HG03442 (cell line): ENCODE measurements around the gene SAMD4A.

Experiments
- ATAC-seq: cut with Tn5 transposase; IDR thresholded peaks from one replicate; pipeline ENCODE4 v1.9.1; 2021; ENCODE audit warnings: mild to moderate bottlenecking, moderate library complexity; ENCODE audit not compliant: unreplicated experiment

SAMD4A gene

DNA sequence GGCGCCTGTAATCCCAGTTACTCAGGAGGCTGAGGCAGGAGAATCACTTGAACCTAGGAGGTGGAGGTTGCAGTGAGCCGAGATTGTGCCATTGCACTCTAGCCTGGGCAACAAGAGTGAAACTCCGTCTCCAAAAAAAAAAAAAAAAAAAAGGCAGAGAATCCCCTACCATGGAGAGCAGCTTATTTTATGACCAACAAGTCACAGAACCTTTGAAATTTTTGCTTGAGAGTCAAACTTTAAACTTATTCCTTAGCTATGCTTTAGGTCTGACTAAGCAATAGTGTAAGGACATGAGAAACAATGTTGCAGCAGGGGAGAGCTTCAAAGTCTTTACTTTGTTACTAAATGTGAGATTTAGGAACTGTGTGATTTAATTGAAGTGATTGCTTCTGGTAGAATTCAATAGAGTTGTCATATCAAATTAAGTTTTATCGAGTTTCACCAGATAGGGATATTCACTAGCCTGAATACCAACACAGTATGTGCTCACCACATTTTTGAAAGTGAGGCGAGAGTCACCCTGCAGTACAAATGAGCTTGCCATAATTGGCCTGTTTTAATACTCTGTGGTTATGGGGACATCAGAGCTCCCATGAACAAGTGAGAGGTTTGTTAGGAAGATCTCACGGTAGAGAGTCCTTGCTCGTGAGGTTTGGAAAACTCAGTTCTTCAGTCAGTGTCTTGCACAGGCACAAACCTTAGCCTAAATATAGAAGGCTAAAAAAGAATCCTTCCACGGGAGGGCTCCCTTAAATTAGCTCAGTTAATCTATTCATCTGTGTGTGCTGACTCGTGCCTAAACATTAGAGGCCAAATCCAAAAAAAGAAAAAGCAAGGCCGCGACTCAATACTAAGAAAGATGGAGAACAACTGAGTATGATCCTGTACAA lies 108.6 kb downstream of the SAMD4A start:
- ATAC-seq = no peak

DNA sequence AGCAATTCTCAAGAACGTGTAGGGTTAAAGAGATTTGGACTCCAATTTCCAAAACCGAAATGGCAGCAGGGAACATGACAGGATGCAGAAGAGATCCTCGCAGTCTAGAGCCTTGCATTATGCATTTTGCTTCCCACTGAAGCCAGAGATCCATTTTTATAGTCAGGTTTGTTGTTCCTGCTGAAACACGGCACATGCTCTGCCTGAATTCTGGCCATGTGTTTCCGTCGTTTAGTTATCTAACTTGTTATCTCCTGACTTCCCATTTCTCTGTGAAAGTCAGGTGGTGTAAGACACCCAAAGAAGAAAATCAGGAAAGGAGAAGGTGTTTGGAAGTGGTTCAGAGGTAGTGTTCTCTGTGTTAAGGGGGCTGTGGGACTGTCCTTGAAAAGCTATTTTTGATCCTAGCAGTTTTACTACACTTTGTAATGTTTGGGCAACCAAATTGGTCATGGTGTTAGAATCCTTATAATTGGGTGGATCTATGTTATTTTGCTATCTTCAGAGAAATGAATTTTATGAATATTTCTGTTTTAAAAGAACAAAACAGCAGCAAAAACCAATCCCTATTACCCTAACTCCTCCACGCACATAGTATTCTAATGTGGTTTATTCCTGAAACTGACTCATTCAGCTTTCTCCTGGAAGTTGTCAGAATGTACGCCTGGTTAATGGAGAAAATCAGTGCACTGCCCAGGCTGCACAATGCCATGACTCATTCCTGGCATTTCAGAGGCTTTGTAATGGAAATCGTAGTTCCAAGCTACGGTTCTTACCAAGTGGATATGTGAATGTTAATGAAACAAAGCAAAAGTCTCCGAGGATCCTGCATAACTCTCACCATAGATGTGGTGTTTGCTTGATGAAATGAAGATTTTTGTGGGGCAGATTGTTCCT lies 110.1 kb downstream of the SAMD4A start:
- ATAC-seq = no peak

DNA sequence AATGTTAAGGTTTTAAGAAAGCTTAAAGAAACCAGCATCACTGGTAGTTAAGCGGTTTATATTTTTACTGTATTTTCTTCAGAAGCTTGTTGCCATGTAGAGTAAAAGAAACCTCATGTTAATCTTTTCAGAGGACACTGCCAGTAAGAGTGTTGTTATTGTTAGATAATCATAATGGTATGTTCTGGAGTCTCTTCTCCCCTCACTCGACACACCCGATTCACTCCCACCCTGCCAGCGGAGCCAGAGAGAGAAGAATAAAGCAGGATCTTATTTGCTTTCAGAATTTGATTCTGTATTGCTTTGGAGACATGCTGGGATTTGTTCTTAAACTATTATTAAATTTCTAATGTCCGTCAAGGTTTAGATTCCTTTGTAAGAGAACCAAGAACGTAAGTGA lies 113.7 kb downstream of the SAMD4A start:
- ATAC-seq = no peak

DNA sequence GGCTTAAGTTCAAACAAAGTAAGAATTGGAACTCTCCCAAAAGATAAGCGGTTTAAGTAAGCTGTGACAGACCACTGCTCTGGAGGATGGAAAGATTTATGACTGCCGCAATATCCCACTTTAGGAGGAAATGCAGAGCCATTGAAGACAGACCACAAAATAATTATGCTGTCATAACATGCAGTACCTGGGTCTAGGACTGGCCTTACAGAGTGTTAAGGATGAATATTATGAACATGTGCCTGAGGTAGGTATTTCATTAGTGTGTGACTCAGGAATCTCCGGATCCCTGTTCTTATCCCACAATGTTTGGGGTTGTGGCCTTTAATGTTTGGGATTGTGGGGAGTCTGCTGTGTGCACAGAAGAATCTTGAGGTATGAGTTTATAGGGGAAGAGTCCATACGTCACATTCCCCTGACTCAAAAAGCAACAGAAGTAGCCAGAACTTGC lies 114.9 kb downstream of the SAMD4A start:
- ATAC-seq = no peak

DNA sequence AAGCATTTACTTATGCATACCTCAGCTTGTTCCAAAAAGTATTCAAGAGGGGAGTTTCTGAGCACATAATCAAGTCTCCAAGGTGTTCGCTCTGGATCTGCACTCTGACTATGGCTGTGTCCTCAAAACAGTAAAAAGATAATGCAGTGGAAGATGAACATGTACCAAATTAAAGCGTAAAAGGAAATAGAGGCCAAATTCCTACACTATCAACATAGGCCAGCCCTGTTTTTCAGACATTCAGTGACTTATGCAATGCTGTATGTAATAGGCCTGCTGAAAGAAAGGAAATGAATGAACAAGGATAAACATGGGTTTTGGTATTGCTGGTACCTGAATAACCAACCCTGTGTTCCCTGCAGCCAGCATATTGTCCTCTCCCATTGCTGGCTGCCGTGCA lies 115.7 kb downstream of the SAMD4A start:
- no peak for ATAC-seq

GRCh38 chr14:54683882-54684794 lies 117.2 kb downstream of the SAMD4A start:
- no peak for ATAC-seq

DNA sequence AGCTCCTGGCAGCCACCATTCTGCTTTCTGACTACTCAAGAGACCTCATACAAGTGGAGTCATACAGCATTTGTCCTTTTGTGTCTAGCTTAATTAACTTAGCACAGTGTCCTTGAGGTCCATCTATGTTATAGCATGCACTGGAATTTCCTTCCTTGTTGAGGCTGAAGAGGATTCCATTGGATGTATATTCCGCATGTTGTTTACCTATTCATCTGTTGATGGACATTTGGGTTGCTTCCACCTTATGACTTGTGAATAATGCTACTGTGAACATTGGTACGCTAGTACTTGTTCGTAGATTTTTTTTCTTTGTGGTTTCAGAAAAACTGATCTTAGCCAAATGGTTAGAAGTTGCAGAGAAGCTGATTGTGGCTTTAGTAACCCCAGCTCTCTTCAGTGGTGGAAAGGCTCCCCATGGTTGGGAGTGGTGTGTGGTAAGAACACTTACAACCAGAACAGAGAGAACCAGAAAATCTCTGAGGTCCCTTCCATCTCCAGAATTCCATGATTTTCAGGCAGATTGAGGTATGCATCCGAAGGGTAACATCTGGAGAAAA lies 118.4 kb downstream of the SAMD4A start:
- no peak for ATAC-seq

GRCh38 chr14:54686219-54686870 lies 119.4 kb downstream of the SAMD4A start:
- peak; percentile 46 for ATAC-seq

DNA sequence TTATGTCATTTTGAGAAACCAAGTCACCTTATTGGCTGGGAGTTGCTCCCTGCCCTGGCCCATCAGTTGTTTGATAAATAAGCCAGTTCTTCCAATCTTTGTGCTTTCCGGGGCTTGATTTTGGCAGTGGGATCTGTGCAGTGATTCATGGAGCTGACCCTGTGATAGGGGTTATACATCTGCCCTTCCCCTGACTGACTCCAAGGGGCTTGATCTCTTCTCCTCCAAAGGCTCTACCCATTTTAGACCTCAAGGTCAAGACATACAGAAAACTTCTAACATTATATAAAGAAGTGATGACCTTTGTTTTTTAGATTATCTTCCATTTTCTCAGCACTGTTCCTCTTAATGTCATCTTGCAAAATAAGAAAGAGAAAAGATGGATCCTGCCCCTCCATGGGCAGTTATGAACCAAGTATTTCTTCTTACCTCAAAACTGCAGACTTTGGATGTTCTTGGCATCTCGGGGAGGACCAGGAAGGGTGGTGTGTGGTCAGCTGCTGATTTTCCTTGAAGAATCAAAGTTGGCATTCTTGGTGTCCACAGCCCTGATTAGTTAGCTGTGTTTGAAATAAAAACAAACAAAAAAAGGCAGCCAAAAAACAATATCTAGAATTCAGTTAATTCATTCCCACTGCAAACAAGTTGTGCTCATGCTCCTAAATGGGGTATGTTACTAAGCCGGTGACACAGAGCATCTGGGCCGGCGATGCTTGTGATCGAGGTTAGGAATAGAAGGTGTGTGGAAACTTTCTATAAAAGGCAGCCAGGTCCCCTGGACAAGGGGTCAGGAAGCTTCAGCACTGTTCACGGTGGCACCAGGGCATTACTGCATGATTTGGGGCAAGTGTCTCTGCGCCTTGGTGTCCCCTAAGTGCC lies 120.2 kb downstream of the SAMD4A start:
- no peak for ATAC-seq

DNA sequence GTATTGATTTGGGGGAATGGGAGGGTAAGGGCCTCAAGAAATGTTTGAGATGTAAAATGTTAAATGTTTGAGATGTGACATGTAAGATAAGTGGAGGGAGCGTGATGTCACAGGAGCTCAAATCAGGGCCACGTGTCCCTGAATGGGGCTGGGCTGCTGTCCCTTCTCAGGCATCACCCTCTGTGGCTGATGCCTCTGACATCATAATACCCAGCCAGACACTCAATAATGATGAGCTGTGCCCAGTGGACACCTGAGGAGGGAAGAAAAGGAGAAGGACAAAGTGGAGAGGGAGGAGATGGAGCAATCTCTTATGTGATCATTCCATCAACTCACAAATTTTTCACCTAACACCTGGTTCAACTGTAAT lies 120.8 kb downstream of the SAMD4A start:
- ATAC-seq = no peak

DNA sequence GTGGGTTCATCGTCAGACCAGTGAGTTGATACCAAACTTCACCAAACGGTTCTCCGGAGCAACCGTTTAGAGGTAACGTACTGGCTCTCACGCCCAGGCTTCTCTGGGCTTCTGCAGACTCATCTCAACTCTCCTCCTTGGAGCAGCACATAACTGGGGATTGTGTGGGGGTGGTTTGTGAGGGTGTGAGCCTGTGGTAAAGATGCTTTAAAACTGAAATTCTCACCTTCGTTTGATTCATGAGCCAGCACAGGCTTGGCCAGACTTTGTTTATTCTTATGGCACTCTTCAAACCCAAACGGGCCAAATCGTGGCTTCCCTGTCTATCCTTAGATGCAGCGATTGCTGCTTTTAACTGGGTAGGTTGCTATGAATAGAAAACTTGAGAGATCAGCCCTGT lies 121.3 kb downstream of the SAMD4A start:
- ATAC-seq = peak; percentile 37

- ATAC-seq = no peak
These were observed 123.0 kb downstream of the SAMD4A start for GRCh38 chr14:54689928-54690327.

DNA sequence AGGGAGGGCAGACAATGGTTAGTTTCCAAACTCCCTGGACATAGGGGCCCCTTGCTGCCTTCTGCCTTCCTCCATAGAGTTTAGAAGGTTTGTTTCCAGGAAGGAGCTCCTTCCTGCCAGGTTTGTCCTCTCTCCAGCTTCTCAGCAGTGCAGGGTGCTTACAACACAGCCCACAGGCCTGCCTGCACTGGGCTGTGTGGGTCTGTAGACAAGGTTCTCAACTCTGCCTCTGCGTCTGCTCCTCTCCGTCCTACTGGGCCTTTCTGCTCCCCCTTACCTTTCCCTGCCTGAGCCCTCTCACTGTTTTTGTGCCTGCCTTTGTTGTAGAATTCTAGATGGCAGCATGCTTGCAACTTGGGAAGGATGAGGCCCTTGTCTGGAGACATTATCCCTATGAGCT lies 124.0 kb downstream of the SAMD4A start:
- ATAC-seq = no peak

GRCh38 chr14:54691525-54692283 lies 124.8 kb downstream of the SAMD4A start:
- ATAC-seq = no peak

DNA sequence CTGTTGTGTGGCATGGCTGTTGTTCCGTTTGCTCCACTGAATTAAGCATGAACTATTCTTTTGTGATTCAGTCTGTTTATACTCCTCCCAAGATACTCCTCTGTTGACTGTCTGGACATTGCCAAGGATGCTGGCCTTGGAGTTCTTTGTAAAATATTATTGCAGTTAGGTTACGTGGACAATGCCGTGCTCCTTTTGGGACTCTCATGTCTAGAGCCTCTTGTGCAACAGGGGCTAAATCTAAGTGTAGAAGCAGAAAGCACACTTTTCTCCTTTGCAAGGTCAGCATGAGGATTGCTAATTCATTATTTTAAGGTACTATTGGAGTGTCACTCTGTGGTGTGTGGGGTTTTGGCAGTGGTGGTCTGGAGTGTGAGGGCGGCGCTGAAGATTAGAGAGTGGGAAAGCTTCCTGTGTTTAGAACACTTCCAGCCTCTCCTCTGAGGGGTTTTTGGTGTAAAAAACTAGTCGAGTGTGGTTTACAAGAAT lies 125.4 kb downstream of the SAMD4A start:
- ATAC-seq = no peak

GRCh38 chr14:54693761-54694160 lies 126.8 kb downstream of the SAMD4A start:
- no peak for ATAC-seq

- ATAC-seq = no peak
These were observed 128.3 kb downstream of the SAMD4A start for GRCh38 chr14:54695196-54695595.

GRCh38 chr14:54697001-54697400 lies 130.1 kb downstream of the SAMD4A start:
- no peak for ATAC-seq
